NCI-H446 treated with DMSO at 0.1 percent for 48 hours (cell line): Measurements from ENCODE around the gene AKAP5.

Source experiments
- DNase-seq: peaks from one replicate; lab custom pipeline; 2025; lab: John Stamatoyannopoulos, UW

AKAP5 gene, protein sequence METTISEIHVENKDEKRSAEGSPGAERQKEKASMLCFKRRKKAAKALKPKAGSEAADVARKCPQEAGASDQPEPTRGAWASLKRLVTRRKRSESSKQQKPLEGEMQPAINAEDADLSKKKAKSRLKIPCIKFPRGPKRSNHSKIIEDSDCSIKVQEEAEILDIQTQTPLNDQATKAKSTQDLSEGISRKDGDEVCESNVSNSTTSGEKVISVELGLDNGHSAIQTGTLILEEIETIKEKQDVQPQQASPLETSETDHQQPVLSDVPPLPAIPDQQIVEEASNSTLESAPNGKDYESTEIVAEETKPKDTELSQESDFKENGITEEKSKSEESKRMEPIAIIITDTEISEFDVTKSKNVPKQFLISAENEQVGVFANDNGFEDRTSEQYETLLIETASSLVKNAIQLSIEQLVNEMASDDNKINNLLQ

DNA sequence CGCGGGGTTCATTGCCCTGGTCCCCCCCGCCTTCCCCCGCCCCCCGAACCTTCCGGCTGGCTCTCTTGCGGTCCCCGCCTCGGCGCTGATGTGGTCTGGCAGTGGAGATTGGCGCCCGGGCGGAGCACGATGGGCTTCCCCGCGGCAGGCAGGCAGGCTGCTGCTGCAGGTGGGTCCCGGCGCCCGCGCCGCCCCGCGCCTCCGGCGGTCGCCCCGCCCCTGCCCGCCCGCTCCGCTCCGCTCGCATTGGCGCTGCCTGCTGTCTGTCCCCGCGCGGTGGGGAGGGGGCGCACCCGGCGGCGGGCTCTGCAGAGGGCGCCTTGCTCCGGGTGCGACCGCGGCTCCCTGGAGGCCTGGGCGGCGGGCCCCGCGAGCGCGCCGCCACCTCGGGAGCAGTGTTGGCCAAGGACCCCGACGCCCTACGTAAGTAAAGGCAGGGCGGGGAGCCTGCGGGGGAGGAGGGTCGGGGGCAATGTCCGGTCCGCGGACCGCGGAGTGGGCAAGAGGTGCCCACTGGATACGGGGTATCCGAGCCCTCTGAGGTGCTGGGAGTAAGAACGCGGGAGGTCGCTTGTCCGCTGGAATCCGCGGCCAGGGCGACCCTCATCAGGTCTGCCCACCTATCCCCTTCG, at the start of gene AKAP5:
Gene AKAP5 (plus strand): TSS at position 309 of the 632 bp plus-strand sequence. CDS start 2,896 bp downstream, outside the sequence.
- no peak for DNase-seq

DNA sequence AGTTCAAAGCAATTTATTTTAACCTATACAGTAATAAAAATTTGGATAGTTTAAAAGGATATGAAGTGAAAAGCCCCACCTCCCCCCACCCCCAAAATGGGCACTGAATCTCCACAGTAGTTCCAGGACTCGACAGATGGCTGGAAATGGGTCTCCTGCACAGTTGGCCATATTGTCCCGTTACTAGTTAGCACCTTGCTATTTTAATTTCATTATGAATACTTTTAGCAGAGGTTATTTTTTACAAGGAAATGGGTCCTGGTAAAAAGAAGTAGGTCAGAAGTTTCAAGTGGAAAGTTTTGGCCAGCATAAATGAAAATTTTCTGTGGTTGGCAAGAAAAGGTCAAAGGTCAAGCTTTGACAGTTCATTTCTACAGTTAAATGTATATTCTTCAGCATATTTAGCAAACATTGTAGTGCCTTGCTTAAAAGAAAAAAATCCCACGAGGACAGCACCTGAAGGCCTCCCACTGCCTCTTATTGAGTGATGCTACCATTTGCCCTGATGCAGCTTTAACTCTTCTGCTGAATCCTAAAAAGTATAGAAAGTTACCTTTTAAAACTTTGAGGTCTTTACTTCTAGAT, 48.9 kb upstream of the AKAP5 start:
- DNase-seq, result no peak

GRCh38 chr14:64417055-64417770, 48.1 kb upstream of the AKAP5 start:
- DNase-seq, result no peak

DNA sequence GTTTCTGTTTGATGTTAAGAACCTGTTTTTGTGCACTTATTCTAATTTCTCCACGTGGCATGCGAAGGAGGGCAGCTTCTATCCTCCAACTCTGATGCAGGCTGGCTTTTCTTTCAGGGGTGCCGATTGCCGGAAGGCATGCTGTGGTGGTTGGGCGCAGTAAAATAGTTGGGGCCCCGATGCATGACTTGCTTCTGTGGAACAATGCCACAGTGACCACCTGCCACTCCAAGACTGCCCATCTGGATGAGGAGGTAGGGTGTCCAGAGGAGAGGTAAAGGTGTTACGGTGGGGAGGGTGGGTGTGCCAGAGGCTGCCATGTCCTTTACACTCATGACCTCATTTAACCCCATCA, 47.6 kb upstream of the AKAP5 start:
- DNase-seq, result no peak

DNA sequence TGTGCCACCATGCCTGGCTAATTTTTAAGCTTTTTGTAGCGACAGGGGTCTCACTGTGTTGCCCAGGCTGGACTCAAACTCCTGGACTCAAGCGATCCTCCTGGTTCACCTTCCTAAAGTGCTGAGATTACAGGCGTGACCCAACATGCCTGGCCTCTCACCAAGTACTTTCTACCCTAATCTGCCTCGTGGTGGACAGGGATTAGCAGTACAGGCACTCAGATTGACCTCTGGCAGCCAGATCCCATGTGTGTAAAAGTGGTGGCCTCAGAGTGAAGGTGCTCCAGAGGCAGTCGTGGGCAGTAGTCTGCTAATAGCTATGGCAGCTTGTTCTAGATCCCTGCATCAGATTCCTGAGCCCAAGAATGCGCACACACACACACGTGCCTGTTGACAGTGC, 46.3 kb upstream of the AKAP5 start:
- no peak for DNase-seq

DNA sequence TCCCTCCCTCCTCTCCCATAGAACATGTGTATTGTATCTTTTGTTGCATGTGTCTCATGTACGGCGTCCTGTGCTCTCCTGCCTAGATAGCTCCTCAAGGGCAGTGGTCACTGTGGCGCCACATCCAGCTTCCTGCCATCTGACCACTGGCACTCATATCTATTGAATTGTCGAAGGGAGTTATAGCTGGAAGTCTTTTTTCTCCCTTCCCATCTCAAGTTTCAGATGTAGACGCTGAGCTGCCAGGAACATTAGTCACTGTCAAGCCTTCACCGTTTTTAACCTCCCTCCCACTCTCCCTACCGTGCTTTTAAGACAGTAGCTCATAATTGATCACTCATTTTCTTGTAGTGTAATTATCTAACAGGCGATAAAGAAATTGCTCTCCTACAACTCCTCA, 44.1 kb upstream of the AKAP5 start:
- DNase-seq, result no peak

DNA sequence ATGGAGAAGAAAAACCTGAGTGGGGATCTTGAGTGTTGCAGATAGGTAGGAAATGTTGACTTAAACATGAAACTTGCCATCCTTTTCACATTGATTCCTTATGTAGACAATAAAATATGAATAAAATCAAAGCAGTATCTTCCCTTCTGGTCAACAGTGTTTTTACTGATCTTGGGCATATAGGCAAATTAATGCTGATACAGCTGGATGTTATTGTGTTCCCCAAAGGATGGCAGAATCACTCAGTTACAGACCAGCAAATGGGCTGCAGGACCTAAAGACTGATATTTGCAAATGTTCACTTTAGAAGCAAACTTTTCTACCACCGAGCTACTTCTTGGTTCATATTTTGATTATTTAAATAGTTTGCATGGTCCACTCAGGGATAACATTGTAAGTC, 43.3 kb upstream of the AKAP5 start:
- DNase-seq, result no peak

DNA sequence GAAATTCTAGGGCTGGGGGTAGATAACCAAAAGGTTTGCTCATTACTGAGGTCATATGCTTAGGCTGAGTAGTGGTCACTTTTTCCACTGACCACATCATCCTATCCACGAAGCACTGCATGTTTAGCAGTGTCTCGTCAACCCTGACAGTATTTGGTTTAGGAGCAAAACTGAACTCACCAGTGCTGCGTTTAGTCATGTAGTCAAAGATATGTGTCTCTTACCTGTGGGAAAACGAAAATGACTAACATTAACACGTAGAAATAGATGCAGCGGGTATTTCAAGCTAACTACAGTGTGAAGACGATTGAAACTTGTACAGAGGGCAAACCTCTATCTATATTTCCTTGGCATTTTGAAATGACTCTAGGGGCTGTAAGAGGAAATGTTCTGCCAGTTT, 42.5 kb upstream of the AKAP5 start:
- DNase-seq, result no peak

DNA sequence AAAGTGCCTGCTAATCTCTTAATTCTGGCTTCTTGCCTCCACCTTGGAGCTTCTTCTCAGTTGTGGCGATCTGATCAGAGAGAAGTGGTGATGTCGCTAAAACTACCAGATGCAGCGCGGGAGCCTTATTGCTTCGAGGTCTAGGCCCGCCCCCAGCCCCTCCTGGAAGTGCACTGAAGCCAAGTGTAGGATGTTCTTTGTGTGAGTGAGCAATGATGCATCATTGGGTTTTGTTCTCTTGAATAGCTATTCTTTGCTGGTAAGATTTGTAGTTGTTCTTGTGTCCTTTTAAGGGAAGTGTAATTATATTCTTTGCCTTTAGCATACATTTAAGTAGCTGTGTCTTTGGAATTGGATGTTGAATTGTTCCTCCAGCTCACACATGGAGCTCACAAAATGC, 41.3 kb upstream of the AKAP5 start:
- no peak for DNase-seq

- no peak for DNase-seq
Measured at GRCh38 chr14:64434528-64434927, 30.8 kb upstream of the AKAP5 start.

DNA sequence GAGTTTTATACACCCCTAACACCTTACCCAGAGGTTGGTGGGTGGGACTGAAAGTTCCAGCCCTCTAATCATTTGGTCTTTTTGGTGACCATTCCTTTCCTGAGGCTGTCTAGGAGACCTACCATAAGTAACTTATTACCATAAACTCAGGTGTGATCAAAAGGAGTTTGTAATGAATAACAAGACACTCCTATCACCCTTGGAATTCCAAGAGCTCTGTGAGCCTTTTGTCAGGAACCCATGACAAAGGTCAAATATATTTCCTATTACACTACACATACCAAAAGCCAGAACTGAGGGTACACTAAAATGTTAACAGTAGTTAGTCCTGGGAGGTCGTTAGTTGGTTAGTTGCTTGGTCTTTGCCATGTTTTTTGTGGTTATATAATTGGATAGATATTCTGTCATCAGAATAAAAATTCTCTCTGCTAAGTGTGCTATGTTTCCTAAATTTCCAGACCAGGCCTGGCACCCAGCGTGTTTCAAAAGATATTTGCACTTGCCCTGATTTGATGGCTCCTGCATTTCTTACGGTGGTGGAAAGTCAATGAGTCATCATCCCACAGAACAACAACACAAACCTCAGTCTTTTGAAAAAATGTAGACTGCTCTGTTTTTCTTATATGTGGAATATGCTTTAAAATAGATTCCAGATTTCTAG, 27.0 kb upstream of the AKAP5 start:
- no peak for DNase-seq

DNA sequence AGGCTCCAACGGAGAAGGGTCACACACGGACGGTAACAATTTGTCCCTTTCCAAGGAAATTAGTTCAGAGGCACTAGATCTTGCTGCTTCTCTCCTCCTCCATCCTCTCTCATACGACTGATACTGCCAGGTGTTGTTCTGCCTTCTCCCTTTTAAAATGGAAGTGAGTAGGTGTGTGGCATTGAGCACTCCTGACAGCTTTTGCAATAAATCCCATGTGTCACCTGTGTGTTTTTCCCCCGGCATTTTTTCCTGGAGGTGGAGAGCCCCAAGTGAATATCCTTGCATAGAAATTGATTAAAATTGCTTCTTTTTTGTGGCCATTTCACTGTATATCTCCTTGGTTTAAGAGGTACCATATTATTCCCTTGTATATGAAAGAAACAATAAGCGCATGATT, 26.2 kb upstream of the AKAP5 start:
- no peak for DNase-seq

DNA sequence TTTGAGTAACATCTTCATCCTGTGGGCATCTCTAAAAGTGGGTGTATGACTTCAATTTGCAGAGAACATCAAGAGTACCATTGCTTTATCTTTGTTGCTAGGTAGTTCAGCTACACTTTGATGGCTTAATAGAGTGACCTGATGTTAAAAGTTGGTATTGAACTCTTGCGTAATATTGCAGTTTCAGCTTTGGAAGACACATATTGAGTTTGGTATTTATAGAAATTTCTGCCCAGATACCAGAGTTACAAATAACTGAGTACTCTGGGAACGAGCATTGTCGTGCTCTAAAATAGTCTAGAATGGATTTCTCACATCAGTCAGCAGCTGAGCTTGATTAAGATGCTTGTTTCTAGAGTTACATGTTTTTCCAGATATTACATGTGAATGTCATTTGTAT, 24.8 kb upstream of the AKAP5 start:
- DNase-seq, result no peak

DNA sequence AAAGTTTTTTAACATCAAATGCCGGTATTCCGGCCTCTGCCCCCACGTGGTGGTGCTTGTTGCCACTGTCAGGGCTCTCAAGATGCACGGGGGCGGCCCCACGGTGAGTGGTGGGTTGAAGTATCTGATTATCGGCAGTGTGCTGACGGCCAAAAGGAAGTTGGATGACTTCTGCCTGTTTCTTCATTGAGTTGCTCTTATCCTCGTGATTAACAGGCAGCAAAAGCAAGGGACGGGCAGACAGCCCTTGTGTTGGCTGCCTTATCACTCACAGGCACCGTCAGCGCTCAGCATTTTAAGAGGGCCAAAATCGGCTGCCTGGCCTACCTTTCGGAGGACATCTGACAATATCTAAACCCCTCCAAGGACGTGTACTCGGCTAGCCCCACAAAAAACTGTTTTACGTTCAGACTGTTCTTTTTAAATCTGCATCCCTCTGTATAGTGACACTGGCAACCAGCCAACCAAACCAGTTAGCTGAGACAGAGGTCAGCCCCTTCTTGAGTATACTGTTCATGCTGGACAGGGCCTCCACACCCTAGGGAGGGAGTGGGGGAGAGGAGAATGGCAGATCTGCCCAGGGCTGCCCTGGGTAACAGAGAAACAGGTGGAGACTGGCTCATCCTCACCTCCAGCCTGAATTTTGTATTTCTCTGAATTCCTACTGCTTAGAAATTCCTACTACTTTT, 22.9 kb upstream of the AKAP5 start:
- DNase-seq, result no peak

DNA sequence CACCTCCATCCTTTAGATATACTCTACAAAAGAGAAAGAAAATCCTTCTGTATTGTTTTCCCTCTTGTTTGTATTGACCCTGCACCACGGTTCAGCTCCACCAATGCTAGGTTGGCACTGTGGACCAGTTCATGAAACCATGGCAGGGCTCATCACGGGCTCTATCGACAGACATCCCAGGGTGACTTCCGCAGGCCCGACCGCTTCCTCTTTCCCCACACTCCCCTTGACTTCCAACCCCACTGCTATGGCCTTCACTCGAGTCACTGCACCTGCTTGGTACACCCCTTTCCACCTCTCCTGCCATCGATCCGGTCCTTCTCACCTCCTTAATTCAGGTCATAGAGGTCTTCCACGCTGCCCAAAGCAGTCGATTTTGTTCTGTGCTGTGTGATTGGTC, 21.2 kb upstream of the AKAP5 start:
- DNase-seq, result no peak

DNA sequence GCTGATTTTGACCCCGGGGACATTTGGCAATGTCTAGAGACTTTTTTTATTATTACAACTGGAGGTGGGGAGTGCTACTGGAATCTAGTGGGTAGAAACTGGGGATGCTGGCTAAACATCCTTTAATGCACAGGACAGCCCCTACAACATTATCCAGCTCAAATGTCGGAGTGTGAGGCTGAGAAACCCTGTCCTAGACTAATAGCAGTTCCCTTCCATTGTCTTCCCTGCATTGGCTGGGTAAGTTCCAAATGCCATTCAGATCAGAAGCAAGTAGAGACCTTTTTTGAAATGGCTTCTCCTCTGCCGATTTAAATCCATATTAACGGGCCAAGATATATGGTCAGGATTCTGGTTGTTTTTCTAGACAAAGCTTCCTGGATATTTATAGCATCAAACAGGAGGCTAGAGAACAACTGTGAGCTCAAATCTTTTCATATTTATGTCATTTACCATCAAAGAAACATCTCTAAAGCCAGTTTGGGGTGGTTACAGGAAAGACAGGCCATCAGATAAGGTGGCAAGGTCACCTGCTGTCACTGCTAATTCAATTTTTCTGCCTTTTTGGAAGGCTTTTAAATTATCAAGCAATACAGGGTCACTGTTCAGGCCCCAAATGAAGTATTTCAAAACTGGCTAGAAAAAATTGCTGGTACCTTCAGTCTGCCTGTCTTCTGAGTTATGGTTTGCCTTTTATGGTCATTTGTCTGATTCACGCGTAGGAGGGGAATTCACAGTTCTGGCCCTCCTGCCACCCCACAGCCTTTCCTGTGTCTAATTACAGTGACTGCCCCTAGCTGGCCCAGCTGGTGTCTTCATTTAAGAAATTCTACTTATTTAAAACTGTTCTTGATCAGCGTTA, 20.1 kb upstream of the AKAP5 start:
- DNase-seq, result no peak

GRCh38 chr14:64447876-64448670, 17.2 kb upstream of the AKAP5 start:
- no peak for DNase-seq

- DNase-seq, result no peak
Measured at GRCh38 chr14:64450255-64450654, 15.0 kb upstream of the AKAP5 start.

DNA sequence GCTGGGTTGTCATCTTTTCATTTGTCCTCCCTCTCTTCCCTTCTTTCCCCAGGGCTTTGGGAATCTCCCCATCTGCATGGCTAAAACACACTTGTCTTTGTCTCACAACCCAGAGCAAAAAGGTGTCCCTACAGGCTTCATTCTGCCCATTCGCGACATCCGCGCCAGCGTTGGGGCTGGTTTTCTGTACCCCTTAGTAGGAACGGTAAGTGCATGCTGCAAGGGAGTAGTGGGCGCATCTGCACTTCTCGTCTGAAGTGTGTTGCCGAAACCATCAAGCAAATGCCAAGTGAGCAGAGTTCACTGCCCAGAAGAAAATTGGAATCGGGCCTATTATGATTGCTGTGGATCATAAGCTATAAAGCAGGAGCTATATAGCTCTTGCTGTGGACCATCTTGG, 10.6 kb upstream of the AKAP5 start:
- DNase-seq, result no peak
